Hepatocyte (in vitro differentiated cells): Measurements from ENCODE around the gene OR10AD1.

Experiments used
- EZH2 ChIP-seq: fragments of 200-600 bp; sonication (generic); IDR thresholded peaks from 2 replicates; pipeline ENCODE4 v1.6.1; 2016; ENCODE audit warnings: antibody characterized with exemption, mild to moderate bottlenecking, borderline replicate concordance
- EZH2phosphoT487 ChIP-seq: fragments of 200-600 bp; sonication (generic); IDR thresholded peaks from one replicate; pipeline ENCODE4 v1.6.1; 2018; ENCODE audit warnings: antibody characterized with exemption, mild to moderate bottlenecking, low read depth, moderate library complexity; ENCODE audit not compliant: unreplicated experiment, severe bottlenecking
- TF ChIP-seq, protein P1 (sequence below): fragments of 200-600 bp; sonication (generic); IDR thresholded peaks from 2 replicates; pipeline ENCODE4 v1.5.1; 2016; ENCODE audit warnings: antibody characterized with exemption, mild to moderate bottlenecking; ENCODE audit not compliant: poor library complexity

DNA sequence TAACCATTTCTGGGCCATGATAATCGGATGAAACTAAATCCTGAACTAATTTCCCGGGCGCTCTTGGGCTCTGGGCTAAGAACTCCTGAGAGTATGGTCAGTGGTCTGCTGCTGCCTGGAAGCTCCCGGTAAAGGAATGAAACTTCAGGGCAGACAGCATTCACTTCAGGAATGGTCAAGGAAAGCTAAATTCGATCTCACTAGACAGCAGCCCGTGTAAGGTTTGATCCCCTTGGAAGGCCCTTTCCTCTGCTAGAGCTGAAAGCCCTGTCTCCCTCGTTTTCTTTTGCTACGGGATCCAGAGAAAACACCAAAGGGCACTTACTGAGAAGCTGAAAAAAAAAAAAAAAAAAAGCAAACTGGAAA, 46.5 kb downstream of the OR10AD1 start:
- TF ChIP-seq EZH2, result no peak
- TF ChIP-seq EZH2phosphoT487, result no peak
- TF ChIP-seq, protein P1, sequence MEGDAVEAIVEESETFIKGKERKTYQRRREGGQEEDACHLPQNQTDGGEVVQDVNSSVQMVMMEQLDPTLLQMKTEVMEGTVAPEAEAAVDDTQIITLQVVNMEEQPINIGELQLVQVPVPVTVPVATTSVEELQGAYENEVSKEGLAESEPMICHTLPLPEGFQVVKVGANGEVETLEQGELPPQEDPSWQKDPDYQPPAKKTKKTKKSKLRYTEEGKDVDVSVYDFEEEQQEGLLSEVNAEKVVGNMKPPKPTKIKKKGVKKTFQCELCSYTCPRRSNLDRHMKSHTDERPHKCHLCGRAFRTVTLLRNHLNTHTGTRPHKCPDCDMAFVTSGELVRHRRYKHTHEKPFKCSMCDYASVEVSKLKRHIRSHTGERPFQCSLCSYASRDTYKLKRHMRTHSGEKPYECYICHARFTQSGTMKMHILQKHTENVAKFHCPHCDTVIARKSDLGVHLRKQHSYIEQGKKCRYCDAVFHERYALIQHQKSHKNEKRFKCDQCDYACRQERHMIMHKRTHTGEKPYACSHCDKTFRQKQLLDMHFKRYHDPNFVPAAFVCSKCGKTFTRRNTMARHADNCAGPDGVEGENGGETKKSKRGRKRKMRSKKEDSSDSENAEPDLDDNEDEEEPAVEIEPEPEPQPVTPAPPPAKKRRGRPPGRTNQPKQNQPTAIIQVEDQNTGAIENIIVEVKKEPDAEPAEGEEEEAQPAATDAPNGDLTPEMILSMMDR, result no peak
